ENCODE results near the gene GRIN2A.

DNA sequence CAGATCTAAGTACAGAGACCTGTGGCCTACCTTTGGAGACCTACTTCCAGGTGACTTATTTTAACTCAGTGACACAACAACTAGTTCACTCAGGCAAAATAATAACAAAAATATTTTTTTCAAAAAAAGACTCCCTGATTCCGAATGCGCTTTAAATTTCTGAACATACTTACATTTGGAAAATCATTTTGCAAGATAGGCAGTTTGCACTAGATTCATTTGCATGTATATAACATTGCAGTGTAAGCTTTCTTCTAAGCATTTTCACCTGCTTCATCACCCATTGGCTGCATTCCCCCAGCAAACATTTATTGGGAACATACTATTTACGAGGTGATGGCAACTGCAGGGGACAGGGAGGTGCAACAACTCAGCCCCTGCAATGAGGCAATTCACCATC, 166.8 kb downstream of the GRIN2A start:
- no peak for TF ChIP-seq USF2 (IDR thresholded peaks at IDR 0.05; ENCODE audit: low read depth, low read length)
- no peak for TF ChIP-seq USF2 (CRISPR knock-in tag; IDR thresholded peaks at IDR 0.05; ENCODE audit: borderline replicate concordance)
- TF ChIP-seq, protein P1, sequence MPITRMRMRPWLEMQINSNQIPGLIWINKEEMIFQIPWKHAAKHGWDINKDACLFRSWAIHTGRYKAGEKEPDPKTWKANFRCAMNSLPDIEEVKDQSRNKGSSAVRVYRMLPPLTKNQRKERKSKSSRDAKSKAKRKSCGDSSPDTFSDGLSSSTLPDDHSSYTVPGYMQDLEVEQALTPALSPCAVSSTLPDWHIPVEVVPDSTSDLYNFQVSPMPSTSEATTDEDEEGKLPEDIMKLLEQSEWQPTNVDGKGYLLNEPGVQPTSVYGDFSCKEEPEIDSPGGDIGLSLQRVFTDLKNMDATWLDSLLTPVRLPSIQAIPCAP (CRISPR knock-in tag; IDR thresholded peaks at IDR 0.05; ENCODE audit: low read depth): no peak
- no peak for TF ChIP-seq BRD4 (CRISPR knock-in tag; IDR thresholded peaks at IDR 0.05)
- TF ChIP-seq PBX3 (CRISPR knock-in tag; IDR thresholded peaks at IDR 0.05; ENCODE audit: borderline replicate concordance): no peak
- TF ChIP-seq, protein P2, sequence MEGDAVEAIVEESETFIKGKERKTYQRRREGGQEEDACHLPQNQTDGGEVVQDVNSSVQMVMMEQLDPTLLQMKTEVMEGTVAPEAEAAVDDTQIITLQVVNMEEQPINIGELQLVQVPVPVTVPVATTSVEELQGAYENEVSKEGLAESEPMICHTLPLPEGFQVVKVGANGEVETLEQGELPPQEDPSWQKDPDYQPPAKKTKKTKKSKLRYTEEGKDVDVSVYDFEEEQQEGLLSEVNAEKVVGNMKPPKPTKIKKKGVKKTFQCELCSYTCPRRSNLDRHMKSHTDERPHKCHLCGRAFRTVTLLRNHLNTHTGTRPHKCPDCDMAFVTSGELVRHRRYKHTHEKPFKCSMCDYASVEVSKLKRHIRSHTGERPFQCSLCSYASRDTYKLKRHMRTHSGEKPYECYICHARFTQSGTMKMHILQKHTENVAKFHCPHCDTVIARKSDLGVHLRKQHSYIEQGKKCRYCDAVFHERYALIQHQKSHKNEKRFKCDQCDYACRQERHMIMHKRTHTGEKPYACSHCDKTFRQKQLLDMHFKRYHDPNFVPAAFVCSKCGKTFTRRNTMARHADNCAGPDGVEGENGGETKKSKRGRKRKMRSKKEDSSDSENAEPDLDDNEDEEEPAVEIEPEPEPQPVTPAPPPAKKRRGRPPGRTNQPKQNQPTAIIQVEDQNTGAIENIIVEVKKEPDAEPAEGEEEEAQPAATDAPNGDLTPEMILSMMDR (CRISPR knock-in tag; IDR thresholded peaks at IDR 0.05): no peak
- TF ChIP-seq, protein P3, sequence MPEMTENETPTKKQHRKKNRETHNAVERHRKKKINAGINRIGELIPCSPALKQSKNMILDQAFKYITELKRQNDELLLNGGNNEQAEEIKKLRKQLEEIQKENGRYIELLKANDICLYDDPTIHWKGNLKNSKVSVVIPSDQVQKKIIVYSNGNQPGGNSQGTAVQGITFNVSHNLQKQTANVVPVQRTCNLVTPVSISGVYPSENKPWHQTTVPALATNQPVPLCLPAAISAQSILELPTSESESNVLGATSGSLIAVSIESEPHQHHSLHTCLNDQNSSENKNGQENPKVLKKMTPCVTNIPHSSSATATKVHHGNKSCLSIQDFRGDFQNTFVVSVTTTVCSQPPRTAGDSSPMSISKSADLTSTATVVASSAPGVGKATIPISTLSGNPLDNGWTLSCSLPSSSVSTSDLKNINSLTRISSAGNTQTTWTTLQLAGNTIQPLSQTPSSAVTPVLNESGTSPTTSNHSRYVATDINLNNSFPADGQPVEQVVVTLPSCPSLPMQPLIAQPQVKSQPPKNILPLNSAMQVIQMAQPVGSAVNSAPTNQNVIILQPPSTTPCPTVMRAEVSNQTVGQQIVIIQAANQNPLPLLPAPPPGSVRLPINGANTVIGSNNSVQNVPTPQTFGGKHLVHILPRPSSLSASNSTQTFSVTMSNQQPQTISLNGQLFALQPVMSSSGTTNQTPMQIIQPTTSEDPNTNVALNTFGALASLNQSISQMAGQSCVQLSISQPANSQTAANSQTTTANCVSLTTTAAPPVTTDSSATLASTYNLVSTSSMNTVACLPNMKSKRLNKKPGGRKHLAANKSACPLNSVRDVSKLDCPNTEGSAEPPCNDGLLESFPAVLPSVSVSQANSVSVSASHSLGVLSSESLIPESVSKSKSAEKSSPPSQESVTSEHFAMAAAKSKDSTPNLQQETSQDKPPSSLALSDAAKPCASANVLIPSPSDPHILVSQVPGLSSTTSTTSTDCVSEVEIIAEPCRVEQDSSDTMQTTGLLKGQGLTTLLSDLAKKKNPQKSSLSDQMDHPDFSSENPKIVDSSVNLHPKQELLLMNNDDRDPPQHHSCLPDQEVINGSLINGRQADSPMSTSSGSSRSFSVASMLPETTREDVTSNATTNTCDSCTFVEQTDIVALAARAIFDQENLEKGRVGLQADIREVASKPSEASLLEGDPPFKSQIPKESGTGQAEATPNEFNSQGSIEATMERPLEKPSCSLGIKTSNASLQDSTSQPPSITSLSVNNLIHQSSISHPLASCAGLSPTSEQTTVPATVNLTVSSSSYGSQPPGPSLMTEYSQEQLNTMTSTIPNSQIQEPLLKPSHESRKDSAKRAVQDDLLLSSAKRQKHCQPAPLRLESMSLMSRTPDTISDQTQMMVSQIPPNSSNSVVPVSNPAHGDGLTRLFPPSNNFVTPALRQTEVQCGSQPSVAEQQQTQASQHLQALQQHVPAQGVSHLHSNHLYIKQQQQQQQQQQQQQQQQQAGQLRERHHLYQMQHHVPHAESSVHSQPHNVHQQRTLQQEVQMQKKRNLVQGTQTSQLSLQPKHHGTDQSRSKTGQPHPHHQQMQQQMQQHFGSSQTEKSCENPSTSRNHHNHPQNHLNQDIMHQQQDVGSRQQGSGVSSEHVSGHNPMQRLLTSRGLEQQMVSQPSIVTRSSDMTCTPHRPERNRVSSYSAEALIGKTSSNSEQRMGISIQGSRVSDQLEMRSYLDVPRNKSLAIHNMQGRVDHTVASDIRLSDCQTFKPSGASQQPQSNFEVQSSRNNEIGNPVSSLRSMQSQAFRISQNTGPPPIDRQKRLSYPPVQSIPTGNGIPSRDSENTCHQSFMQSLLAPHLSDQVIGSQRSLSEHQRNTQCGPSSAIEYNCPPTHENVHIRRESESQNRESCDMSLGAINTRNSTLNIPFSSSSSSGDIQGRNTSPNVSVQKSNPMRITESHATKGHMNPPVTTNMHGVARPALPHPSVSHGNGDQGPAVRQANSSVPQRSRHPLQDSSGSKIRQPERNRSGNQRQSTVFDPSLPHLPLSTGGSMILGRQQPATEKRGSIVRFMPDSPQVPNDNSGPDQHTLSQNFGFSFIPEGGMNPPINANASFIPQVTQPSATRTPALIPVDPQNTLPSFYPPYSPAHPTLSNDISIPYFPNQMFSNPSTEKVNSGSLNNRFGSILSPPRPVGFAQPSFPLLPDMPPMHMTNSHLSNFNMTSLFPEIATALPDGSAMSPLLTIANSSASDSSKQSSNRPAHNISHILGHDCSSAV (CRISPR knock-in tag; IDR thresholded peaks at IDR 0.05; ENCODE audit: borderline replicate concordance): no peak

Data from HepG2 (cell line).